ENCODE measurements around the gene ARPC1B.
"Not testable (repeated sequence)": the region's sequence is repeated elsewhere in the genome, so short reads cannot be mapped to it uniquely, and the experiment has no call there.

The ARPC1B gene

DNA sequence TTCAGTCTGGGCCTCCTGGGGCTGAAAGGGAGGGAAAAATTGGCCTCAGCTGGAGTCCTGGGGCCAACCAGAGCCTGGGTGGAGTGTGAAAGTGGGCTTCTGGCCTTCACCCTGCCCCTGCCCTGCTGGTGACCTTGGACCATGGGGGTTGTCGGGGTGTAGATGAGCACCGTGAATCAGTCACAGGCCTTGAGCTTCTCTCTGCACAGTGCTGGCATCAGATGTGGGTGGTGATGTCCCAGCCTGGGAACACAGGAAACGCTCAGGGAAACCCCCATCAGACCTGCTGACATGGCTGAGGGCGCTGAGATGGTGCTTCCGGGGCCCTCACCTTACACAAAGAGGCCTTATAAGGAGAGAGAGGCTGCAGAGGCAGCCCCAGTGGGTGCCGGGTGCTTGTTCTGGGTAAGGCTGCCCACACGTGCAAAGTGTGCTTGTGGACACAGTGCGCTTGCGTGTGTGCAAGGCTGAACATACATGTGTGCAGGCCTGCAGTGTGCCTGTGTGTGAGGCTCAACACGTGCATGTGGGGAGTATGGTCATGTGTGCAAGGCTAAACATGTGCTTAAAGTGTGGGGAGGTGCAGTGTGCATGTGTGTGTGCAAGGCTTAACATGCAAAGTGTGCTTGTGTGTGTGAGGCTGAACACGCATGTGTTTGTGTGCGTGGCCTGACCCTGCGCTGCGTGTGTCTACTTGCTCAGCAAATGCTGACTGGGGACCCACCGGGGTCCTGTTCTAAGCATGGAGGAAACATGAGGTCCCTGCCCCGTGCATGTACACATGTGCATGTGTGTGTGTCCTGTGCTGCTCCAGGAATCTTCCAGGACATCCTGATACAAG is 6.5 kb downstream of the ARPC1B start:
- DNase-seq (ENCODE audit: low spot score): peak; percentile 82
- TF ChIP-seq, protein P1, sequence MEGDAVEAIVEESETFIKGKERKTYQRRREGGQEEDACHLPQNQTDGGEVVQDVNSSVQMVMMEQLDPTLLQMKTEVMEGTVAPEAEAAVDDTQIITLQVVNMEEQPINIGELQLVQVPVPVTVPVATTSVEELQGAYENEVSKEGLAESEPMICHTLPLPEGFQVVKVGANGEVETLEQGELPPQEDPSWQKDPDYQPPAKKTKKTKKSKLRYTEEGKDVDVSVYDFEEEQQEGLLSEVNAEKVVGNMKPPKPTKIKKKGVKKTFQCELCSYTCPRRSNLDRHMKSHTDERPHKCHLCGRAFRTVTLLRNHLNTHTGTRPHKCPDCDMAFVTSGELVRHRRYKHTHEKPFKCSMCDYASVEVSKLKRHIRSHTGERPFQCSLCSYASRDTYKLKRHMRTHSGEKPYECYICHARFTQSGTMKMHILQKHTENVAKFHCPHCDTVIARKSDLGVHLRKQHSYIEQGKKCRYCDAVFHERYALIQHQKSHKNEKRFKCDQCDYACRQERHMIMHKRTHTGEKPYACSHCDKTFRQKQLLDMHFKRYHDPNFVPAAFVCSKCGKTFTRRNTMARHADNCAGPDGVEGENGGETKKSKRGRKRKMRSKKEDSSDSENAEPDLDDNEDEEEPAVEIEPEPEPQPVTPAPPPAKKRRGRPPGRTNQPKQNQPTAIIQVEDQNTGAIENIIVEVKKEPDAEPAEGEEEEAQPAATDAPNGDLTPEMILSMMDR (IDR thresholded peaks at IDR 0.05; ENCODE audit: extremely low read depth, missing control alignments): no peak

DNA sequence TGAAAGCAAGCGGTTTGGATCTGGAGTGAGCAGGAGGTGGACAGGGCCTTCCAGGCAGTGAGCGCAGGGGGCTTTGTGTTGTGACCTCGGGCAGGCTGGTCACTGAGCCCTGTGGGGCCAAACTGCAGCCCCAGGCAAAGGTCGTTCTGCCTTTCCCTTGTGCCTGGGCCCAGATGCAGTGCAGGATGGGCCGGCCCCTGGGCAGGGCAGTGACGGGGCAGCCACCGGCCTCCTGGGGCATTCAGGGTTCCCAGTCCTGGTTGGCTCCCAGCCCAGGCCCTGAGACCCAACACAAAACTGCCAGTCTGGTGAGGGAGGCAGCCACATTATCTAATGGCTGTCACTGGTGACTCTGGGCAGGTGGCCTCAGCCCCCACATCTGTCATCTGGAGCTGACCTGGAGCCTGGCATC is 7.1 kb downstream of the ARPC1B start:
- DNase-seq (ENCODE audit: low spot score): no peak
- TF ChIP-seq, protein P1 (IDR thresholded peaks at IDR 0.05; ENCODE audit: extremely low read depth, missing control alignments): no peak

DNA sequence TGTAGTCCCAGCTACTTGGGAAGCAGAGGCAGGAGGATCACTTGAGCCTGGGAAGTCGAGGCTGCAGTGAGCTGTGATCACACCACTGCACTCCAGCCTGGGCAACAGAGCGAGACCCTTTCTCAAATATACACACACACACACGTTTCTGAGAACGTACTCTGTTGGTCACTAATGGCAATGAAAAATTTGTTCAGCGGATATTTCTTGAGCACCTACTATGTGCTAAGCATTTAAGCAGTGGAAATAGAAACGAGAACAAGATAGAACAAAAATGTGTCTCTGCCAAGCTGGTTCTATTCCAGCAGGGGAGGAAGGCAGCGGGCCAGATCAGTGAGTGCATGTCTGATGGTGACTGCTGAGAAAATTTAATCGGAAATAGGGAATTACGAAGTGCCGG is 8.7 kb downstream of the ARPC1B start:
- TF ChIP-seq, protein P1 (IDR thresholded peaks at IDR 0.05; ENCODE audit: extremely low read depth, missing control alignments): no peak
- no peak for DNase-seq (ENCODE audit: low spot score)

DNA sequence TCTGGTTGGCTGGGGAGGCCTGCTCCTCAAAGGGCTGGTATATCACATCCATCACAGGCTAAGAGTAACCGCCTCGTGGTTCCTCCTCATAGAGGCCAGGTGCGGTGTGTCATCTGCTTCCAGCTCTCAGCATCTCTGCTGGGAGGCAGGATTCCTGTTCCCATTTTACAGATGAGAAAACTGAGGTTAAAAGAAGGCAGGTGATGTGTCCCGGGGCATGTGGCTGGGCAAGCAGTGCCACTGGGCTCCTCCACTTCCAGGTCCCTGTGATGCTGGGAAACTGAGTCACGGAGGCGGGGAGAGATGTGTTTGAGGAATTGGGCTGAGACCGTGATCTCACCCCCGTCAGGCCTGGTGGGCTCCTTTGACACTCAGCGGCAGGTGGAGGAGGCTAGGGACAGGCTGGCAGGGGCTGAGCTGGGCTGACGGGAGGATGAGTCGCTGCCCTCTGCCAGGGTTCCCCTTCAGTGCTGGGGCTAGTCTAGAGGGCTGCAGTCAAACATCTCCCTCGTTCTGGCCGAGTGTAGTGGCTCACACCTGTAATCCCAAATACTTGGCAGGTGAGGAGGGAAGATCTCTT is 9.4 kb downstream of the ARPC1B start:
- TF ChIP-seq, protein P1 (IDR thresholded peaks at IDR 0.05; ENCODE audit: extremely low read depth, missing control alignments): no peak
- no peak for DNase-seq (ENCODE audit: low spot score)

DNA sequence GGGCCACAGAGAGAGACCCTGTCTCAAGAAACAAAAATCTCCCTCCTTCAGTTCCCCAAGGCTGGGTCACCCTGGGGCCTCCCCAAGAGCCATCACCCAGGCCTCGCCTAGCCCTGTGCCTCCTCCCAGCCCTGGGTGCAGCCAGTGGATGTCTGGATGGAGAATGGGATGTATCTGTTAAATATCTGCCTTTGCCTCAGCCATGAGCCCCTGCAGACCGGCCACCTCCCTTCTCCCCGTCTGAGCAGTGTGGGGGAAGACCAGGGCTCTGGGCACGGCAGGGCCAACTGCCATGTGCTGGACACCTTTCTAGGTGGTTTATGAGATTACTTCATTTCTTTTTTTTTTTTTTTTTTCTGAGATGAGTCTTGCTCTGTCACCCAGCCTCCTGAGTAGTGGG is 10.0 kb downstream of the ARPC1B start:
- TF ChIP-seq, protein P1 (IDR thresholded peaks at IDR 0.05; ENCODE audit: extremely low read depth, missing control alignments): no peak

DNA sequence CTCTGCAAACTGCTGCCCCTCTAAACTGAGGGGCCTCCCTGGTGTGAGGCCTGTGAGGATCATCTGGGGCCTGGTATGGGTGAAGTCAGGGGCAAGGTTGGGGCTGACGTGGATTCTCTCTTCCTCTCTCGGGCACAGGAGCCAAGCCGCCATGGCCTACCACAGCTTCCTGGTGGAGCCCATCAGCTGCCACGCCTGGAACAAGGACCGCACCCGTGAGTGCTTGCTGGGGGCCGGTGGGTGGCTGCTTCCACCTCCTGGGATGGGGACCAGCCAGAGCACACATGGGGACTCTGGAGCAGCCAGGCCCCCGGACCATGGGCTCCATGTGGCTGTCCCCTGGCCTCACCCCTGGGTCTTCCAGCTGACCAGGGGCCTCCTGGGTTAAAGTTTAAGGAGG is 11.0 kb downstream of the ARPC1B start:
- TF ChIP-seq, protein P1 (IDR thresholded peaks at IDR 0.05; ENCODE audit: extremely low read depth, missing control alignments): no peak
- no peak for DNase-seq (ENCODE audit: low spot score)

More for the DNA sequence above, 10.0 kb downstream of the ARPC1B start:
- no peak for DNase-seq (ENCODE audit: low spot score)

DNA sequence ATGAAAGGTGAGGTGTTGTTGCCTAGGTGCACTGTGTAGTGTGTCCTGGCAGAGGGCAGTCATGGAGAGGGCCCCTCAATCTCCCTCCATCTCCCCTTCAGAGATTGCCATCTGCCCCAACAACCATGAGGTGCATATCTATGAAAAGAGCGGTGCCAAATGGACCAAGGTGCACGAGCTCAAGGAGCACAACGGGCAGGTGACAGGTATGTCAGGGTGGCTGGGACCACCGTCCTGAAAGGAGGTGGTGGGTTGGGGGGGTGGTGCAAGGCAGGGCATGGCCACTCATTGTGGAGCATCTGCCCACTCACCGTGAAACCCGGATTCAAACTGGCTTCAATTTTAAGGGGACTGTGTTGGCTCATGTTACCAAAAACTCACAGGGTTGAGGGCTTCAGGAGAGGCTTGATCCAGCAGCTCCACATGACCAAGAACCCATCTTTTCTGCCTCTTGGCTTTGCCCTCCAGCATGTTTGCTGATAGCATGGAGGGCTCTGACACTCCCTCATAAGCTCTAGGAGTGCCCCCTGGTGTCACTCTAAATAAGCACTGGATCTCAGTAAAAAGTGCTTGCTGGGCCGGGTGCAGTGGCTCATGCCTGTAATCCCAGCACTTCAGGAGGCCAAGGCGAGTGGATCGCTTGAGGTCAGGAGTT is 12.2 kb downstream of the ARPC1B start:
- TF ChIP-seq, protein P1 (IDR thresholded peaks at IDR 0.05; ENCODE audit: extremely low read depth, missing control alignments): peak; percentile 34
- DNase-seq (ENCODE audit: low spot score): no peak

DNA sequence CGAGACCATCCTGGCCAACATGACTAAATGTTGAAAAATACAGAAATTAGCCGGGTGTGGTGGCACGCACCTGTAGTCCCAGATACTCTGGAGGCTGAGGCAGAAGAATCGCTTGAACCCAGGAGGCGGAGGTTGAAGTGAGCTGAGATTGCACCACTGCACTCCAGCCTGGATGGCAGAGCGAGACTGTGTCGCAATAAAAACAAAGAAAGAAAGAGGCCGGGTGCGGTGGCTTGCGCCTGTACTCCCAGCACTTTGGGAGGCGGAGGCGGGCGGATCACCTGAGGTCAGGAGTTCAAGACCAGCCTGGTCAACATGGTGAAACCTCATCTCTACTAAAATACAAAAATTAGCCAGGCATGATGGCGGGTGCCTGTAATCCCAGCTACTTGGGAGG is 12.7 kb downstream of the ARPC1B start:
- not testable (repeated sequence) for DNase-seq (ENCODE audit: low spot score)

Measured in GM20000 (cell line).